Brain microvascular endothelial cell (primary cell): Measurements from ENCODE around the gene PPARA.

ENCODE experiments used
- DNase-seq: peaks from one replicate; pipeline ENCODE4 v3.0.0-alpha.2; 2020
- H3K27ac ChIP-seq: fragments of 250-450 bp; sonication (Bioruptor Pico); 2 replicates; pipeline ENCODE4 v1.5.1; 2020; ENCODE audit warnings: mild to moderate bottlenecking, moderate library complexity
- H3K27me3 ChIP-seq: fragments of 250-450 bp; sonication (Bioruptor Pico); replicated peaks from 2 replicates; pipeline ENCODE4 v1.5.1; 2020; ENCODE audit warnings: mild to moderate bottlenecking
- H3K36me3 ChIP-seq: fragments of 250-450 bp; sonication (Bioruptor Pico); replicated peaks from 2 replicates; pipeline ENCODE4 v1.5.1; 2020; ENCODE audit warnings: mild to moderate bottlenecking
- H3K4me3 ChIP-seq: 2 replicates; pipeline ENCODE4 v1.5.1; 2011; ENCODE audit warnings: low read depth, mild to moderate bottlenecking, control low read depth, low read length, moderate library complexity
- CTCF ChIP-seq: IDR thresholded peaks from 2 replicates; pipeline ENCODE4 v1.5.1; 2011; ENCODE audit warnings: low read depth, mild to moderate bottlenecking, moderate library complexity, low read length, control low read depth, inconsistent platforms; ENCODE audit errors: missing control alignments
- in situ Hi-C: cut with HindIII; loops from 2 replicates; pipeline ENCODE4 v1.10.0; 2017; ENCODE audit warnings: low sequenced_read_pairs, low pct_ligation_motif_present

PPARA gene

DNA sequence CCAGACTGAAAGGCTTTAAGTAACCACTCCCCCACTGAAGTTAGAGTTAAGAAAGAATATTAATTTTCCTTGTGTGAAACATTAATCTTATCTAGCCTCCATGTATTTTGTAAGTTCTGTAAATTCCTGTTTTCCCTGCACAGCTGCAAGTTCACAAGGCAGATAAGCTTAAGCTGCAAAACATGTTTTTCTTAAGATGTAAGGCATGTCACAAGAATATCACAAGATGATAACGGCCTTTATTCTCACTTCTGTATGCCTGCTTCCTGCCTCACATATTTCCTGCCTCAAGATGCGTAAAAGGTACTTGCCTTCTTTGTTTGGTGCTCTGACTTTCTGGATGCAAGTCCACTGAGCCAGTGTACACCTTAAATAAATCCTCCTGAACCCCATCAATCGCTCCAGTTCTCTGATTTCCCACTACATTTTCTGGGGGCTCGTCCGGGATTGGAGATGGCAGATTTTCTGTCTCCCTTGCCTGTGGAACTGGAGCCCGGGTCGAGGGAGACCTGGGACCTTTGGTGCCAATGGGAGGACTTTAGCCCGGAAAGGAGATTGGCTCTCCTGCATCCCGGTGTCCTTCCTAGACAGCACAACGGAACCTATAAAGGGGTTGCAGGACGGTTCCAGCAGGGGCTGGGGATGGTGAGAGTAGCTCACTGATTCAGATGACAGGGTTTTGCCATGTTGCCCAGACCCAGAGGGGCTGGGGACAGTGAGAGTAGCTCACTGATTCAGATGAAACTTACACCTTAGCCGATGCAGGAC is 30.2 kb downstream of the PPARA start:
- Histone ChIP-seq H3K27ac (no peak overlapping the region), H3K4me3 (no peak overlapping the region), H3K27me3 (no peaks in the 10 kb centered on the region), H3K36me3 (no peaks in the 10 kb centered on the region)
- no peak for DNase-seq
- in situ Hi-C loops, result no loop called here
- TF ChIP-seq CTCF, result no peak

- Histone ChIP-seq H3K27me3 (no peaks in the 10 kb centered on the region), H3K27ac (no peak overlapping the region), H3K4me3 (no peak overlapping the region), H3K36me3 (no peaks in the 10 kb centered on the region)
- no peak for TF ChIP-seq CTCF
- in situ Hi-C loops, result no loop called here
- DNase-seq, result no peak
Observed at GRCh38 chr22:46183733-46184132, 33.4 kb downstream of the PPARA start.

DNA sequence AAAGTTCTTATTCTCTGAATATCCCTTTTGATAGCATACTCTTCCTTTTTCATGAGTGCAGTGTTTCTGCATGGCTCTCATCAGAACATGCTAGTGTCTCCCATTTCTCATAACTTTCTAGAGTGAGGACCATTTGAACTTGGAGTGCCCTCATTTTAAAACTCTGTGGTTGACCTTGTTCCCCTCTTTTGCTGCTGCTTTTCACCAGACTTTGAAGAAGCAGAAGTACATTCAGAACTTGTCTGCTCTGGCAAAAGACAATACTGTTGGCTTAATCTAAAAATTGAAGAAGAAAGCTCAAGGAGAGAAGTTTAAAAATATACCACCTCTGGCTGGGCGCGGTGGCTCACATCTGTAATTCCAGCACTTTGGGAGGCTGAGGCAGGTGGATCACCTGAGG is 35.0 kb downstream of the PPARA start:
- H3K4me3 ChIP-seq, result no peak overlapping the region
- no peak for TF ChIP-seq CTCF
- H3K27me3 ChIP-seq, result no peaks in the 10 kb centered on the region
- no peak overlapping the region for H3K27ac ChIP-seq
- H3K36me3 ChIP-seq, result no peaks in the 10 kb centered on the region
- in situ Hi-C loops, result no loop called here
- no peak for DNase-seq

DNA sequence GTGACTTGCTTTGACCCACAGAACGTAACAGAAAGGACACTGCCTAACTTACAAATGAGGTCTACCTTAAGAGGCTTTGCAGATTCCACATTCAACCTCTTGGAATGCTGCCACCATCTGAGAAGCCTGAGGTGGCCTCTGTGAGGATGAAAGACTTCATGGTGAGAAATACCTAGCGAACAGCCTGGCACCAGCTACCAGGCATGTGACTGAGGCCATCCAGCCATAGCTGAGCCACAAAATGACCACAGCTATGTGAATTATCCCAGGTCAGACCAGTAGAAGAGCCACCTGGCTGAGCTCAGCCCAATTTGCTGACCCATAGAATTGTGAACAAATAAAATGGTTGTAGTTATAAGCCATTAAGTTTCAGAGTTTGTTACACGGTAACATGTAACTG is 37.5 kb downstream of the PPARA start:
- no peaks in the 10 kb centered on the region for H3K27me3 ChIP-seq
- in situ Hi-C loops, result no loop called here
- TF ChIP-seq CTCF, result no peak
- no peak for DNase-seq
- no peak overlapping the region for H3K4me3 ChIP-seq
- no peak overlapping the region for H3K27ac ChIP-seq
- no peaks in the 10 kb centered on the region for H3K36me3 ChIP-seq

DNA sequence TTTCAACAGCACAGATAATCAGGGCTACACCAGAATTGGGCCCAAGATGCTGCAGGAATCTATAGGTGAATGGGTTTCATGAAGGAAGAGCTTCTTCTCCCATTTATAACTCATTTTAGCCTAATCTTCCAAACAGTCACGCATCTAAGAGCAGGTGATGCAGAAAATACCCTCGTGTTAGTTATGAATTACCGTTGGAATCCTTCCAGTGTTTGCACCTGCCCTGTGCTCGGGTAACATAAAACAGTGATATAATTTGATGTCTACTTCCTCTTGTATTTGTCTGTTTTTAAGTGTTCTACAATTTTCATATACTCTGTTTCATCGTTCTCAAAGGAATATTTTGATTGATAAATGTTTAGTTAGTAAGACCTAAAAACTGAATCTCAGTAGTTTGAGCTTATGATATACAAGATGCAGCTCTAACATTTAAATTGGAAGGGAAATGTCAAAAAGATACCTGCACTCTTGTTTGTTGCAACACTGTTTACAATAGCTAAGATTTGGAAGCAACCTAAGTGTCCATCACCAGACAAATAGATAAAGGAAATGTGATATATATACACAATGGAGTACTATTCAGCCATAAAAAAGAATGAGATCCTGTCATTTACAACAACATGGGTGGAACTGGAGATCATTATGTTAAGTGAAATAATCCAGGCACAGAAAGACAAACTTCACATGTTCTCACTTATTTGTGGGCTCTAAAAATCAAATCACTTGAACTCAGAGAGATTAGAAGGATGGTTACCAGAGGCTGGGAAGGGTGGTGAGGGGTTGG is 42.1 kb downstream of the PPARA start:
- Histone ChIP-seq H3K4me3 (no peak overlapping the region), H3K27me3 (no peaks in the 10 kb centered on the region), H3K36me3 (no peaks in the 10 kb centered on the region), H3K27ac (no peak overlapping the region)
- no peak for TF ChIP-seq CTCF
- no peak for DNase-seq
- in situ Hi-C loops, result no loop called here
